Breast epithelium (tissue), 3 donors: ENCODE measurements around the gene CGN.

Experiments
- CTCF ChIP-seq, 3 donors: fragments of 450-650 bp; IDR thresholded peaks; one replicate each; pipeline ENCODE4 v1.5.1; 2016 to 2017; ENCODE audit warnings: antibody characterized with exemption in 3 of 3, mild to moderate bottlenecking in 3 of 3, moderate library complexity in 3 of 3
- POLR2A ChIP-seq: fragments of 450-650 bp; IDR thresholded peaks from one replicate; pipeline ENCODE4 v1.6.1; 2016; ENCODE audit warnings: antibody characterized with exemption, mild to moderate bottlenecking, moderate library complexity
- POLR2AphosphoS5 ChIP-seq, 3 donors: sonication (generic); formaldehyde crosslinking; IDR thresholded peaks; one replicate each; pipeline ENCODE4 v1.6.1; 2017; ENCODE audit warnings: antibody characterized with exemption in 3 of 3

- TF ChIP-seq CTCF (IDR thresholded peaks at IDR 0.05) (no peak), POLR2AphosphoS5 (IDR thresholded peaks at IDR 0.05) (no peak), POLR2A (no peak)
These were observed 11.3 kb upstream of the CGN start for GRCh38 chr1:151499930-151500329.
